RCC 7860 (cell line): ENCODE data around the gene PNO1.
"Not testable (repeated sequence)": the region's sequence is repeated elsewhere in the genome, so short reads cannot be mapped to it uniquely, and the experiment has no call there.

Experiments
- DNase-seq: peaks from one replicate; pipeline ENCODE4 v3.0.0-alpha.2; 2015; ENCODE audit warnings: low spot score
- FAIRE-seq: peaks from 2 replicates; lab custom pipeline; 2012; peaks lifted over from hg19 to GRCh38; lab: Jason Lieb, UNC

Gene PNO1

DNA sequence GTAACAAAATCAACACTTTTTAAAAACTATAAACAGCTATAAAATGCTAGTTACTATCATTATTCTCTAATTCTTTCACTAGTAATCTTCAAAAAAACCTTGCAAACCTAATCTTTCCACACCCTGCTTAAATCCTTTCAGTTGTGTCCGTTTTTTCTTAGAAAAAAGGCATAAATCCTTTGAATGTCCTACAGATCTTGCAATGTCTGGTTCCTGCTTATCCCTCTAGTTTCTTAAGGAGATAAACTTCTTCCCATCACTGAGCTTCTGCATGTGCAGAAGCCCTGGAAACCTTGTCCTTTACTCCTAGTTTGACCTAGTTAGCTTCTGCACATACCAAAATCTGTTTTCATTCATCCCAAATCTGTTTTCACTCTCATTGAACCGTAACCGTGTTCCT, 1.3 kb upstream of the PNO1 start:
- DNase-seq (no peak), FAIRE-seq (no peak)

- no peak for FAIRE-seq
- DNase-seq = peak; percentile 14
Observed at GRCh38 chr2:68157002-68157401, 686 bp upstream of the PNO1 start.

- no peak for FAIRE-seq
Observed at GRCh38 chr2:68158134-68158447, 403 bp downstream of the PNO1 start.

GRCh38 chr2:68163641-68164040, 6.0 kb downstream of the PNO1 start:
- DNase-seq (no peak), FAIRE-seq (no peak)

More at GRCh38 chr2:68158134-68158447, 403 bp downstream of the PNO1 start:
- DNase-seq = no peak

GRCh38 chr2:68167186-68167585, 9.5 kb downstream of the PNO1 start:
- no peak for FAIRE-seq
- DNase-seq = no peak

GRCh38 chr2:68169308-68169707, 11.6 kb downstream of the PNO1 start:
- FAIRE-seq = no peak

DNA sequence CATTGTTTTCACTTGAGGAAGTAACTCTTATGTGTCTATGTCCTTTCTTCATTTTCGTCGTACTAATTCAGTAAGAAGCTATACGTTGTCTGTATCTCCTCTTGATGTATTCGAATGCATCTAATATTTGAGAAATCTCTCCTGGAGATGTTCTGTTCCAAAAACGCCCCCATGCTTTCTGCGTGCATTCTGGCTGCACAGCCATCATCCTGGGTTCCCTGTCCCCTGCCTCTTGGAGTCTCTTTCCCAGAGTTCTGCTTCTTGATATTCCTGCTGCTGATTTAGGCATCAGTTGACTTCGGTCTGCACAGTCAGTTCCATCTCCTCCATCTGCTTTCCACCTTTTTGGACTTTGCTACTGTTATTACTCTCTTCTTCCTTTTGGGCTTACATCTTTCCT, 13.5 kb downstream of the PNO1 start:
- DNase-seq (no peak), FAIRE-seq (no peak)

More at GRCh38 chr2:68169308-68169707, 11.6 kb downstream of the PNO1 start:
- no peak for DNase-seq

- DNase-seq (no peak), FAIRE-seq (no peak)
Observed at GRCh38 chr2:68171684-68172083, 14.0 kb downstream of the PNO1 start.

GRCh38 chr2:68172521-68172920, 14.8 kb downstream of the PNO1 start:
- DNase-seq = no peak
- no peak for FAIRE-seq

GRCh38 chr2:68172990-68173700, 15.5 kb downstream of the PNO1 start:
- FAIRE-seq = no peak
- DNase-seq = no peak

- FAIRE-seq, DNase-seq: not testable (repeated sequence)
Observed at GRCh38 chr2:68175210-68175609, 17.5 kb downstream of the PNO1 start.

GRCh38 chr2:68176657-68177056, 19.0 kb downstream of the PNO1 start:
- DNase-seq (no peak), FAIRE-seq (no peak)

GRCh38 chr2:68177541-68177940, 19.9 kb downstream of the PNO1 start:
- no peak for DNase-seq
- FAIRE-seq = no peak

DNA sequence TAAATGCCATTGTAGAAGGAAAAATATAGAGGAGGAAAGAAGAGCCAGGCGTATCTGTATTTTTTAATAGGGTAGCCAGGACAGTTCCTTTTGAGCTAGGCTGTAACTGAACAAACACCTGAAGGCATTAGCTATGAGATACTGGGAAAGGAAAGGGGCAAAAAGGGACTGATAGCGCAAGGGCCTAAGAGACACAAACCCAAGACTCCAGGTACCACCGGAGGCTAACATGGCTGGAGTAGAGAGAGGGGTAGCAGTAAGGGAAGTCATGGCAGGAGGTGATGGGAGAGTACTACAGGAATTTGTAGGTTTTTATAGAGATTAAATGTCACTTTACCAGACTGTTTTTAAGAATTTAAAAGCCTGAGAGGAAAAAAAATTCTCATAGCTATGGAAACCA, 20.7 kb downstream of the PNO1 start:
- DNase-seq (no peak), FAIRE-seq (no peak)

GRCh38 chr2:68178954-68179627, 21.4 kb downstream of the PNO1 start:
- DNase-seq (no peak), FAIRE-seq (no peak)

DNA sequence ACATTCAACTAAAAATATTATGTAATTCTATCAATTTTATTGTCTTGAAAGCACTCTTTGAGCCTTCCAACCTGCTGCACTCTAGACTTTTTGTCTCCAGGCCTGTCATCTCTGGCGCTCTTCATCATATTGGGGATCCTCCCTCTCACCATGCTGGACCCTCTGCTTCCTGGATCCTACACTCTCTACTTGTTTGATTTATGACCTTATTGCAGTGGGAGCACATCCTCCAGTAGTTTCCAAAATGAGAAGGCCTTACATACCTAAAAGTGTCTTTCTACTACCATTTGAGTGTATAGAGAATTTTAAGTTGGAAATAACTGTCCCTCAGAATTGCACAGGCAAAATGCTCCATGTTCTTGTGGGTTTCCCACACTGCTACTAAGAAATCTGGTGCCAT, 25.2 kb downstream of the PNO1 start:
- FAIRE-seq (no peak), DNase-seq (no peak)

GRCh38 chr2:68185541-68186164, 28.0 kb downstream of the PNO1 start:
- no peak for FAIRE-seq
- no peak for DNase-seq

DNA sequence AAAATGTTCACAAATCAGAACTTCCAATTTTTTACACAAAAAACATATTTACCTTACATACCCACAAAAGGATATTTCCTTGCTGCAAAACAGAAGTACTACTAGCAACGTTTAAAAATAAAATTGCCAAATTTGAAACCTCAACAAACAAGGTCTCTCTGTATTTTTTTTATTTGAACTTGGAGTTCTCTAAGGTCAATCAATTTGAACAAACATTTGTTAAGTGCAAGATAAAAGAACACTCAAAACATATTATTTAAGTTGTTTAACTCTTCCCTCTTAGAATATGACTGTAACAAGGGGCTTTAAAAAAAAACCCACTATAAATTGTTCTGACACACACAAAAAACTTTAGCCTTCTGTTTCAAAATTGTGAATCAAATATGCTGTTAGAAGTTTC, 29.6 kb downstream of the PNO1 start:
- no peak for DNase-seq
- FAIRE-seq = no peak

- FAIRE-seq (no peak), DNase-seq (no peak)
Observed at GRCh38 chr2:68188831-68189230, 31.1 kb downstream of the PNO1 start.

GRCh38 chr2:68189991-68190784, 32.5 kb downstream of the PNO1 start:
- no peak for DNase-seq
- FAIRE-seq = no peak

- DNase-seq = peak; percentile 44
- no peak for FAIRE-seq
Observed at GRCh38 chr2:68190991-68191731, 33.5 kb downstream of the PNO1 start.
